Stomach (tissue), 9 donors: ENCODE data around the gene WNK2. TPM values are rescaled to one million over a fixed set of nuclear protein-coding genes. Genes with fewer than 3 reads are reported as not detected.

Experiments
- DNase-seq, 2 donors: peaks; one replicate each; pipeline versions ENCODE4 v3.0.0 to v3.0.0-alpha.2; 2013 to 2019
- H3K27ac ChIP-seq, 5 donors: fragments of 200-600 bp in 4 of 5; sonication (generic) in 4 of 5; one replicate each; pipeline ENCODE4 v1.5.1; 2013 to 2019; ENCODE audit warnings: mild to moderate bottlenecking in 1 of 5, moderate library complexity in 1 of 5
- H3K27me3 ChIP-seq, 3 donors: fragments of 200-600 bp; sonication (generic); one replicate each; pipeline ENCODE4 v1.5.1; 2017 to 2019; ENCODE audit warnings: mixed run types in 1 of 3
- H3K36me3 ChIP-seq, 4 donors: fragments of 200-600 bp; sonication (generic); 1 replicate in 3 of 4; 2 replicates in 1 of 4; pipeline ENCODE4 v1.5.1; 2016 to 2019
- H3K4me1 ChIP-seq, 4 donors: fragments of 200-600 bp; sonication (generic); one replicate each; pipeline ENCODE4 v1.5.1; 2016 to 2019
- H3K4me3 ChIP-seq, 4 donors: fragments of 200-600 bp; sonication (generic) in 3 of 4; one replicate each; pipeline ENCODE4 v1.5.1; 2016 to 2019; ENCODE audit warnings: mild to moderate bottlenecking in 1 of 4
- H3K9me3 ChIP-seq, 4 donors: fragments of 200-600 bp; sonication (generic); one replicate each; pipeline ENCODE4 v1.5.1; 2016 to 2019
- EP300 ChIP-seq: sonication (generic); formaldehyde crosslinking; IDR thresholded peaks from one replicate; pipeline ENCODE4 v1.6.1; 2017; ENCODE audit warnings: antibody characterized with exemption
- POLR2A ChIP-seq, 4 donors: fragments of 450-650 bp; IDR thresholded peaks; one replicate each; pipeline ENCODE4 v1.6.1; 2016; ENCODE audit warnings: antibody characterized with exemption in 4 of 4, control low read depth in 2 of 4, mild to moderate bottlenecking in 1 of 4, moderate library complexity in 1 of 4
- POLR2AphosphoS5 ChIP-seq, 3 donors: sonication (generic); formaldehyde crosslinking; IDR thresholded peaks; one replicate each; pipeline ENCODE4 v1.6.1; 2016; ENCODE audit warnings: antibody characterized with exemption in 3 of 3
- WGBS, 5 donors: extraction: QIAGEN DNeasy Blood & Tissue Kit in 3 of 5; methylation state at CpG; one replicate each; pipeline versions ENCODE4 v1.1.5 to v1.1.7; 2013 to 2018; 5-methylcytosine and 5-hydroxymethylcytosine counted together
- intact Hi-C: fragments of 100-400 bp; cut with DNase I; formaldehyde crosslinking; loops from one replicate; pipeline ENCODE4 v1.15.1; 2023; ENCODE audit warnings: low total_unique reads
- polyA plus RNA-seq, 3 donors: library from polyadenylated mRNA; stranded (reverse); fragments of 200-250 nt; gene quantifications; one replicate each; pipeline ENCODE4 v1.2.3, GENCODE V29; 2013
- total RNA-seq, 5 donors: library from RNA; depleted of rRNA; stranded (reverse); fragments of >200 nt; gene quantifications; one replicate each; pipeline versions ENCODE4 v1.1.0 to v1.2.3, GENCODE V29; 2014 to 2016
- TF ChIP-seq, protein P1 (sequence below), 7 experiments: fragments of 450-650 bp in 4 of 7; fragments of 200-600 bp in 3 of 7; sonication (generic) in 3 of 7; IDR thresholded peaks; one replicate each; pipeline ENCODE4 v1.5.1; 2016 to 2019; ENCODE audit warnings: antibody characterized with exemption in 7 of 7, control low read depth in 2 of 7, mild to moderate bottlenecking in 1 of 7
- donor health status: healthy with polysubstance abuse.
- donor health status: Bipolar disorder and iron deficiency.
- donor health status: healthy.

Gene WNK2
- total and polyA plus RNA-seq, 8 donors, result 1.2 to 700 (median 15.9) TPM

DNA sequence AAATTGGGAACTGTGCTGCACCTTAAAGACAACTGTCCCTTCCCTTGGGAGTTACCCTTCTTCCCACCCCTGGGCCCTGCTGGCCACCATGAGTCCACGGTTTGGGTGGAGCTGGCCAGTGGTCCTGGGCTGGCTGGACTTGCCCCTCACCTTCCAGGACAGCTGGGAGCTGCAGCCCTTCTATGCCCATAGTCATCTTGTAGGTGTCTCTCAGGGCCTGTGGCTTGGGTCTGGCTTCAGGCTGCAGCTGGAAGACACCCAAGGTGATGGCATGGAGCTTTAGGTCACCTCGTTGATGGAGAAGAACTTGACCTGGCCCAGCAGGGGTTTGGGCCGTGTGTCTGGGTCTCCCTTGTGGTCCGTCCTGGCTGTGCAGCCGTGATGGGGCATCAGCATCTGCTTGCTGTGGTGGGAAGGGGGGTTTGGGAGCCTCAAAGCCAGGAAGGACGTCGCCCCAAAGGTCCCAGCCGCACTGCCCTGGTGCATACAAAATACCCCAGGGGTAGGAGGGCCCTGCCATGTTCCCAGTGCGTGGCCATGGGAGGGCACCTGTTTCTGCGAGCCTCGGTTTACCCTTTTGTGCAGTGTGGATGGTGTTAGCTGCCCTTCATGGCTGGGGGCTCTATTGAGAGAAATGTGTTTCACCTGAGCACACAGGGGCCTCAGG is 8.9 kb downstream of the WNK2 start:
- H3K27ac ChIP-seq, result peak overlapping the region in 3 of 5 donors; percentile 2 to 42 (median 25)
- H3K27me3 ChIP-seq, result no peaks in the 10 kb centered on the region
- 54 to 80% (median 71%) methylated on average over 3 to 11 of the region's 11 CpGs for WGBS, 5 donors
- TF ChIP-seq POLR2A (IDR thresholded peaks at IDR 0.05) (no peak), EP300 (no peak), POLR2AphosphoS5 (IDR thresholded peaks at IDR 0.05) (no peak)
- TF ChIP-seq, protein P1, sequence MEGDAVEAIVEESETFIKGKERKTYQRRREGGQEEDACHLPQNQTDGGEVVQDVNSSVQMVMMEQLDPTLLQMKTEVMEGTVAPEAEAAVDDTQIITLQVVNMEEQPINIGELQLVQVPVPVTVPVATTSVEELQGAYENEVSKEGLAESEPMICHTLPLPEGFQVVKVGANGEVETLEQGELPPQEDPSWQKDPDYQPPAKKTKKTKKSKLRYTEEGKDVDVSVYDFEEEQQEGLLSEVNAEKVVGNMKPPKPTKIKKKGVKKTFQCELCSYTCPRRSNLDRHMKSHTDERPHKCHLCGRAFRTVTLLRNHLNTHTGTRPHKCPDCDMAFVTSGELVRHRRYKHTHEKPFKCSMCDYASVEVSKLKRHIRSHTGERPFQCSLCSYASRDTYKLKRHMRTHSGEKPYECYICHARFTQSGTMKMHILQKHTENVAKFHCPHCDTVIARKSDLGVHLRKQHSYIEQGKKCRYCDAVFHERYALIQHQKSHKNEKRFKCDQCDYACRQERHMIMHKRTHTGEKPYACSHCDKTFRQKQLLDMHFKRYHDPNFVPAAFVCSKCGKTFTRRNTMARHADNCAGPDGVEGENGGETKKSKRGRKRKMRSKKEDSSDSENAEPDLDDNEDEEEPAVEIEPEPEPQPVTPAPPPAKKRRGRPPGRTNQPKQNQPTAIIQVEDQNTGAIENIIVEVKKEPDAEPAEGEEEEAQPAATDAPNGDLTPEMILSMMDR (IDR thresholded peaks at IDR 0.05), result no peak
- no peak for DNase-seq
- H3K36me3 ChIP-seq, result no peaks in the 10 kb centered on the region
- peaks cover 27 to 59% (median 44%) of the 10 kb centered on the region in 4 donors for H3K4me1 ChIP-seq
- no peaks in the 10 kb centered on the region for H3K9me3 ChIP-seq
- no peak overlapping the region for H3K4me3 ChIP-seq
- intact Hi-C loops, result no loop called here

DNA sequence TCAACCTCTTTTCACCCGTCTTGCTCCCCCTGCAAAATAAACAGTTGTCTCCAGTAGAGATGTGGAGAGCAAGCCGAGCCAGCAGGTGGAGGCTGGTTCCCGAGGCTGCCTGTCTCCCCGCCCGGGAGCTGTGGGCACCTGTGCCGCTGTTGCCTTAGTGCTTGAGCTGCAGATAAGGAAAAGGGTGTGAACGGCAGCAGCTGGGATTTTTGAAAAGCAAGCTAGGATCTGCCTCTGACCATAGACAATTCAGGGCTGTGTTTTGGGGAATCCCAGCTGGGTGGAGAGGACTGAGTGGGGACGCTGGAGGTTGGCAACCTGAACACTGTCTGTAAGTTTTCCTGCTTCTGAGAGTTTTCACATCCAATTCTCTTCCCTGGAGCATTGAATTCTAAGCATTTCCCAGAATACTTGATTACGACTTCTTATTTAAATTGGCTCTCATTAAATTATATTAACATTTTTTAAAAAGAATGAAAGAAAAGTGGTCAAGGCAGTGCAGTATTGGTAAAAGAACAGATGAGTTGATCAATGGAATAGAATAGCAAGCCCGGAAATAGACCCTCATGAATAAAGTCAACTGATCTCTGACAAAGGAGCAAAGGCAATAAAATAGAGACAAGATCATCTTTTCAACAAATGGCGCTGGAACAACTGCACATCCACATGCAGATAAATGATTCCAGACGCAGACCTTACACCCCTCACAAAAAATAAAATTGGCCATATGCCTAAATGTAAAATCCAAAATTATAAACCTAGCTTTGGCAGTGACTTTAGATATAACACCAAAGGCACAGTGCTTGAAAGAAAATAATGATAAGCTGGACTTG is 9.7 kb downstream of the WNK2 start:
- Histone ChIP-seq H3K36me3 (no peaks in the 10 kb centered on the region), H3K9me3 (no peaks in the 10 kb centered on the region), H3K27me3 (no peaks in the 10 kb centered on the region), H3K27ac (peak overlapping the region in 3 of 5 donors; percentile 23 to 43 (median 42)), H3K4me3 (no peak overlapping the region), H3K4me1 (peaks cover 19 to 59% (median 40%) of the 10 kb centered on the region in 4 donors)
- peak; percentile 81 to 90 for DNase-seq
- TF ChIP-seq, protein P1 (IDR thresholded peaks at IDR 0.05), result peak in 3 of 7 experiments; percentile 14 to 55 (median 22)
- peak; percentile 16 to 62 (median 22) for TF ChIP-seq POLR2AphosphoS5 (IDR thresholded peaks at IDR 0.05)
- no peak for TF ChIP-seq EP300
- TF ChIP-seq POLR2A (IDR thresholded peaks at IDR 0.05), result no peak
- WGBS, 5 donors, result 39 to 57% (median 44%) methylated on average over 11 to 12 of the region's 12 CpGs
- intact Hi-C loops, result no loop called here

DNA sequence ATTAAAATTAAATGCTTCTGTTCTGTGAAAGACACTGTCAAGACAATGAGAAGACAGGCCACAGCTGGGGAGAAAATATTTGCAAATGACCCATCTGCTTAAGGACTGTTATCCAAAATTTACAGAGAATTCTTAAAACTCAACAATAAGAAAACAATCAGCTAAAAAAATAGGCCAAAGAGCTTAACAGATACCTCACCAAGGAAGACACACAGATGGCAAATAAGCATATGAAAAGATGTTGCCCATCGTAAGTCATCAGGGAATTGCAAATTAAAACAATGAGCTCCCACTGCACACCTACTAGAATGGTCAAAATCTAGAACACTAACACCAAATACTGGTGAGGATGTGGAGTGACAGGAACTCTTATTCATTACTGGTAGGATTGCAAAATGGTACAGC is 10.3 kb downstream of the WNK2 start:
- no peak overlapping the region for H3K4me3 ChIP-seq
- no peaks in the 10 kb centered on the region for H3K36me3 ChIP-seq
- intact Hi-C loops, result no loop called here
- H3K9me3 ChIP-seq, result no peaks in the 10 kb centered on the region
- no peak for DNase-seq
- H3K27ac ChIP-seq, result peak overlapping the region in 2 of 5 donors; percentile 23 to 42
- WGBS, 5 donors, result 71 to 90% (median 79%) methylated on average over 1 of the region's 1 CpG
- H3K27me3 ChIP-seq, result no peaks in the 10 kb centered on the region
- H3K4me1 ChIP-seq, result peaks cover 17 to 58% (median 36%) of the 10 kb centered on the region in 4 donors
- TF ChIP-seq POLR2AphosphoS5 (IDR thresholded peaks at IDR 0.05), result no peak
- TF ChIP-seq EP300, result no peak
- TF ChIP-seq POLR2A (IDR thresholded peaks at IDR 0.05), result no peak
- TF ChIP-seq, protein P1 (IDR thresholded peaks at IDR 0.05), result no peak

DNA sequence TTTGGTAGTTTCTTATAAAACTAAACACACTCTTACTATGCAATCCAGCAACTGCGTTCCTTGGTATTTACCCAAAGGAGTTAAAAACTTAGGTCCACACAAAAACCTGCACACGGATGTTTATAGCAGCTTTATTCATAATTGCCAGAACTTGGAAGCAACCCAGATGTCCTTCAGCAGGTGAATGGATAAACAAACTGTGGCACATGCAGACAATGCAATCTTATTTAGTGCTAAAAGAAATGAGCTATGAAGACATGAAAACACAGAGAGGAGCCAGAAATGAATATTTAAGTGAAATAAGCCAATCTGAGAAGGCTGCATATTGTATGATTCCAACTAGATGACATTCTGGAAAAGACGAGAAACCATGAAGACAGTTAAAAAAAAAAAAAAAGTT is 10.7 kb downstream of the WNK2 start:
- 16 to 35% (median 20%) methylated on average over 3 of the region's 3 CpGs for WGBS, 5 donors
- Histone ChIP-seq H3K4me1 (peaks cover 17 to 57% (median 34%) of the 10 kb centered on the region in 4 donors), H3K27ac (no peak overlapping the region)

More for the DNA sequence above, 10.7 kb downstream of the WNK2 start:
- no peak for DNase-seq
- Histone ChIP-seq H3K4me3 (no peak overlapping the region), H3K9me3 (no peaks in the 10 kb centered on the region), H3K36me3 (no peaks in the 10 kb centered on the region), H3K27me3 (no peaks in the 10 kb centered on the region)
- intact Hi-C loops, result no loop called here
- TF ChIP-seq POLR2A (IDR thresholded peaks at IDR 0.05) (no peak), EP300 (no peak), POLR2AphosphoS5 (IDR thresholded peaks at IDR 0.05) (no peak)
- TF ChIP-seq, protein P1 (IDR thresholded peaks at IDR 0.05), result no peak
